ENCODE measurements around the gene DSTN.

DNA sequence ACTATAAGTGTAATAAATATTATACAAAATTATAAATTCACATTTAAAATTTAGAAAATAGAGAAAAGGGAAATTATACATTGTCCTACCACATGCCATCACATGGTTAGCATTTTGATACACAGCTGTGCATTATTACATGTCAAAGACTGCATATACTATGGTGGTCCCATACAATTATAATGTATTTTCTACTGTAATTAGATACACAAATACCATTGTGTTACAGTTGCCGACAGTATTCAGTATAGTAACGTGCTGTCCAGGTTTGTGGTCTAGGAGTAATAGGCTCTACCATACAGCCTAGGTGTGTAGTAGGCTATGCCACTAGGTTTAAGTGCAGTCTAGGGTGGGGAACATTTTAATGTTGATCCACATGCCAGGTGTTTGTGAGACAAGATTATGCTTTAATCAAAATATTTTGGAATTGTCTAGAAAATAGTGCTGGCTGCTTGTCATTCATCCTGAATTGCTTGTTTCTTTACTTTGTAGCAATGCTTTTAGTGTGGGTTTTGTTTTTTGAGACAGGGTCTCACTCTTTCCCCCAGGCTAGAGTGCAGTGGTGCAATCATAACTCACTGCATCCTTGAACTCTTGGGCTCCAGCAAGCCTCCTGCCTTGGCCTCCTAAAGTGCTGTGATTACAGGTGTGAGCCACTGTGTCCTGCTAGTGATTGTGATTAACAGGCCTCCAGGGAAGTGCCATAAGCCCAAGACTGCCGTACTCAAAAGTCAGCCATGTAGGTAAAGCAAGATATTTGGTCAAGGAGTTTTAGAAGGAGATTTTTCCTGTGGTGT is 39.0 kb downstream of the DSTN start:
- no peak for TF ChIP-seq POLR2AphosphoS5 (IDR thresholded peaks at IDR 0.05; ENCODE audit: insufficient read depth in 1 of 2, low read depth in 1 of 2)
- TF ChIP-seq, protein P1, sequence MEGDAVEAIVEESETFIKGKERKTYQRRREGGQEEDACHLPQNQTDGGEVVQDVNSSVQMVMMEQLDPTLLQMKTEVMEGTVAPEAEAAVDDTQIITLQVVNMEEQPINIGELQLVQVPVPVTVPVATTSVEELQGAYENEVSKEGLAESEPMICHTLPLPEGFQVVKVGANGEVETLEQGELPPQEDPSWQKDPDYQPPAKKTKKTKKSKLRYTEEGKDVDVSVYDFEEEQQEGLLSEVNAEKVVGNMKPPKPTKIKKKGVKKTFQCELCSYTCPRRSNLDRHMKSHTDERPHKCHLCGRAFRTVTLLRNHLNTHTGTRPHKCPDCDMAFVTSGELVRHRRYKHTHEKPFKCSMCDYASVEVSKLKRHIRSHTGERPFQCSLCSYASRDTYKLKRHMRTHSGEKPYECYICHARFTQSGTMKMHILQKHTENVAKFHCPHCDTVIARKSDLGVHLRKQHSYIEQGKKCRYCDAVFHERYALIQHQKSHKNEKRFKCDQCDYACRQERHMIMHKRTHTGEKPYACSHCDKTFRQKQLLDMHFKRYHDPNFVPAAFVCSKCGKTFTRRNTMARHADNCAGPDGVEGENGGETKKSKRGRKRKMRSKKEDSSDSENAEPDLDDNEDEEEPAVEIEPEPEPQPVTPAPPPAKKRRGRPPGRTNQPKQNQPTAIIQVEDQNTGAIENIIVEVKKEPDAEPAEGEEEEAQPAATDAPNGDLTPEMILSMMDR (IDR thresholded peaks at IDR 0.05) = no peak
